ENCODE results near the gene SBF1. TPM values are rescaled to one million over a fixed set of nuclear protein-coding genes. Genes with fewer than 3 reads are reported as not detected.

The SBF1 gene
- polyA plus RNA-seq, 1 donor from 2014 or later: 58.9 TPM

- Histone ChIP-seq H3K9ac (ENCODE audit: low read length) (no peak overlapping the region), H3K27ac (ENCODE audit: low read length) (no peak overlapping the region), H3K9me2 (ENCODE audit: insufficient read depth, low read length) (no peaks in the 10 kb centered on the region), H3K79me2 (replicated peaks; ENCODE audit: insufficient read depth, low read length) (no peaks in the 10 kb centered on the region), H3K27me3 (ENCODE audit: insufficient read depth, low read depth, low read length) (no peaks in the 10 kb centered on the region), H3K4me3 (ENCODE audit: low read length) (no peak overlapping the region), H3K9me3 (ENCODE audit: low read length) (no peaks in the 10 kb centered on the region), H3F3A (ENCODE audit: insufficient read depth, low read length, poor library complexity, severe bottlenecking) (no peaks in the 10 kb centered on the region), H4K20me1 (ENCODE audit: insufficient read depth) (no peaks in the 10 kb centered on the region), H3K36me3 (ENCODE audit: insufficient read depth, low read length) (no peaks in the 10 kb centered on the region), H2AFZ (ENCODE audit: low read depth, low read length) (no peak overlapping the region), H3K4me2 (ENCODE audit: low read length) (no peak overlapping the region)
- no peak for TF ChIP-seq EZH2 (IDR thresholded peaks at IDR 0.05; ENCODE audit: borderline replicate concordance, insufficient read depth, low read length, poor library complexity, severe bottlenecking)
- TF ChIP-seq SMC3 (conservative IDR thresholded peaks at IDR 0.05; ENCODE audit: poor library complexity): no peak
- no peak for TF ChIP-seq EP300 (conservative IDR thresholded peaks at IDR 0.05; ENCODE audit: poor library complexity, severe bottlenecking)
- no peak for TF ChIP-seq REST (IDR thresholded peaks at IDR 0.05; ENCODE audit: borderline replicate concordance)
- TF ChIP-seq MXI1 (conservative IDR thresholded peaks at IDR 0.05; ENCODE audit: poor library complexity, severe bottlenecking): no peak
Observed at GRCh38 chr22:50489363-50490243, 14.8 kb upstream of the SBF1 start.

GRCh38 chr22:50488886-50489285 is 14.1 kb upstream of the SBF1 start:
- Histone ChIP-seq H3K4me2 (ENCODE audit: low read length) (no peak overlapping the region), H3K79me2 (replicated peaks; ENCODE audit: insufficient read depth, low read length) (no peaks in the 10 kb centered on the region), H2AFZ (ENCODE audit: low read depth, low read length) (no peak overlapping the region), H4K20me1 (ENCODE audit: insufficient read depth) (no peaks in the 10 kb centered on the region), H3K36me3 (ENCODE audit: insufficient read depth, low read length) (no peaks in the 10 kb centered on the region), H3K9me2 (ENCODE audit: insufficient read depth, low read length) (no peaks in the 10 kb centered on the region), H3K27ac (ENCODE audit: low read length) (no peak overlapping the region), H3K4me3 (ENCODE audit: low read length) (no peak overlapping the region), H3K9me3 (ENCODE audit: low read length) (no peaks in the 10 kb centered on the region), H3F3A (ENCODE audit: insufficient read depth, low read length, poor library complexity, severe bottlenecking) (no peaks in the 10 kb centered on the region), H3K9ac (ENCODE audit: low read length) (no peak overlapping the region), H3K27me3 (ENCODE audit: insufficient read depth, low read depth, low read length) (no peaks in the 10 kb centered on the region)
- no peak for TF ChIP-seq POLR2AphosphoS5 (IDR thresholded peaks at IDR 0.05)
- TF ChIP-seq EP300 (conservative IDR thresholded peaks at IDR 0.05; ENCODE audit: poor library complexity, severe bottlenecking): no peak
- no peak for TF ChIP-seq CTCF (IDR thresholded peaks at IDR 0.05; ENCODE audit: poor library complexity, severe bottlenecking)
- no peak for TF ChIP-seq EZH2 (IDR thresholded peaks at IDR 0.05; ENCODE audit: borderline replicate concordance, insufficient read depth, low read length, poor library complexity, severe bottlenecking)
- TF ChIP-seq TAF1 (IDR thresholded peaks at IDR 0.05; ENCODE audit: low read depth): no peak
- TF ChIP-seq MXI1 (conservative IDR thresholded peaks at IDR 0.05; ENCODE audit: poor library complexity, severe bottlenecking): no peak
- no peak for TF ChIP-seq REST (IDR thresholded peaks at IDR 0.05; ENCODE audit: borderline replicate concordance)
- TF ChIP-seq SMC3 (conservative IDR thresholded peaks at IDR 0.05; ENCODE audit: poor library complexity): no peak
- no peak for TF ChIP-seq RAD21 (conservative IDR thresholded peaks at IDR 0.05)
